Liver (tissue), 3 donors: Measurements from ENCODE around the gene SLC5A3.

ENCODE experiments used
- ATF3 ChIP-seq: IDR thresholded peaks from 2 replicates; pipeline ENCODE4 v1.6.1; 2016; ENCODE audit warnings: antibody characterized with exemption
- EGR1 ChIP-seq, 2 donors: IDR thresholded peaks; 2 replicates each; pipeline ENCODE4 v1.6.1; 2016 to 2018; ENCODE audit warnings: antibody characterized with exemption in 2 of 2, low read depth in 2 of 2
- FOXA1 ChIP-seq: IDR thresholded peaks from 2 replicates; pipeline ENCODE4 v1.6.1; 2016; ENCODE audit warnings: antibody characterized with exemption
- FOXA2 ChIP-seq: IDR thresholded peaks from 2 replicates; pipeline ENCODE4 v1.6.1; 2016; ENCODE audit warnings: antibody characterized with exemption
- GABPA ChIP-seq, 2 donors: IDR thresholded peaks in 1 of 2; conservative IDR thresholded peaks in 1 of 2; 2 replicates each; pipeline ENCODE4 v1.6.1; 2016; ENCODE audit warnings: antibody characterized with exemption in 2 of 2, mild to moderate bottlenecking in 1 of 2, moderate library complexity in 1 of 2
- HNF4A ChIP-seq, 2 donors: conservative IDR thresholded peaks; 2 replicates each; pipeline ENCODE4 v1.6.1; 2016; ENCODE audit warnings: antibody characterized with exemption in 2 of 2, mild to moderate bottlenecking in 2 of 2
- RAD21 ChIP-seq, 2 donors: IDR thresholded peaks; 2 replicates each; pipeline ENCODE4 v1.6.1; 2016; ENCODE audit warnings: antibody characterized with exemption in 2 of 2, mild to moderate bottlenecking in 2 of 2
- RXRA ChIP-seq, 2 donors: IDR thresholded peaks; 2 replicates each; pipeline ENCODE4 v1.6.1; 2017 to 2018; ENCODE audit warnings: antibody characterized with exemption in 2 of 2, mild to moderate bottlenecking in 1 of 2
- TAF1 ChIP-seq: conservative IDR thresholded peaks from 2 replicates; pipeline ENCODE4 v1.6.1; 2016; ENCODE audit warnings: antibody characterized with exemption, mild to moderate bottlenecking
- YY1 ChIP-seq: IDR thresholded peaks from 2 replicates; pipeline ENCODE4 v1.6.1; 2016; ENCODE audit warnings: antibody characterized with exemption, mild to moderate bottlenecking
- ZBTB33 ChIP-seq: IDR thresholded peaks from 2 replicates; pipeline ENCODE4 v1.6.1; 2016; ENCODE audit warnings: antibody characterized with exemption
- TF ChIP-seq, protein P1 (sequence below): fragments of 150-350 bp; IDR thresholded peaks from 2 replicates; pipeline ENCODE4 v1.5.1; 2017; ENCODE audit warnings: improper control_type of control experiment, low read depth, low read length; ENCODE audit not compliant: missing input control
- TF ChIP-seq, protein P2 (sequence below): IDR thresholded peaks from 2 replicates; pipeline ENCODE4 v1.6.1; 2016; ENCODE audit warnings: antibody characterized with exemption, mild to moderate bottlenecking
- TF ChIP-seq, protein P3 (sequence below): IDR thresholded peaks from 2 replicates; pipeline ENCODE4 v1.6.1; 2016; ENCODE audit warnings: antibody characterized with exemption
- donor health status: healthy.
- donor health status: healthy.

DNA sequence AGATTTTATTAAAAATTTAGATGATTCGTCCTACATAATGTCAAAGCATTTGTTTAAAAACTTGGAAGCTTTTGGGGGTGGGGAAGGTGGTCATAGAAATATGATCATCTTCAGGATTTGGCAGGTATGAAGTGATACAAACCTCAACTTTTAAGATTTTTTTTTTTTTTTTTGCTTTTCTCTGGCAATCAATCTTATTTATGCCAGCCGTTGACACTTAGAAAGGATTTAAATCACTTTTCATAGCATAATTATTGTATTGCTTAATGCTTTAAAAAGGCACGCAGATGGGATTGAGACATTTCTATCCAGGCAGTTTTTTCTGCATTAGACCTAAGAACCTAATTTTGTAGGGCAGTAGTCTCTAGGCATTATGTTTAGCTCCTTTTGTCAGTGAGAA lies 19.7 kb downstream of the SLC5A3 start:
- TF ChIP-seq YY1 = no peak
- TF ChIP-seq, protein P1, sequence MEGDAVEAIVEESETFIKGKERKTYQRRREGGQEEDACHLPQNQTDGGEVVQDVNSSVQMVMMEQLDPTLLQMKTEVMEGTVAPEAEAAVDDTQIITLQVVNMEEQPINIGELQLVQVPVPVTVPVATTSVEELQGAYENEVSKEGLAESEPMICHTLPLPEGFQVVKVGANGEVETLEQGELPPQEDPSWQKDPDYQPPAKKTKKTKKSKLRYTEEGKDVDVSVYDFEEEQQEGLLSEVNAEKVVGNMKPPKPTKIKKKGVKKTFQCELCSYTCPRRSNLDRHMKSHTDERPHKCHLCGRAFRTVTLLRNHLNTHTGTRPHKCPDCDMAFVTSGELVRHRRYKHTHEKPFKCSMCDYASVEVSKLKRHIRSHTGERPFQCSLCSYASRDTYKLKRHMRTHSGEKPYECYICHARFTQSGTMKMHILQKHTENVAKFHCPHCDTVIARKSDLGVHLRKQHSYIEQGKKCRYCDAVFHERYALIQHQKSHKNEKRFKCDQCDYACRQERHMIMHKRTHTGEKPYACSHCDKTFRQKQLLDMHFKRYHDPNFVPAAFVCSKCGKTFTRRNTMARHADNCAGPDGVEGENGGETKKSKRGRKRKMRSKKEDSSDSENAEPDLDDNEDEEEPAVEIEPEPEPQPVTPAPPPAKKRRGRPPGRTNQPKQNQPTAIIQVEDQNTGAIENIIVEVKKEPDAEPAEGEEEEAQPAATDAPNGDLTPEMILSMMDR = no peak
- no peak for TF ChIP-seq RAD21 (IDR thresholded peaks at IDR 0.05)
- no peak for TF ChIP-seq FOXA2
- TF ChIP-seq ZBTB33 = no peak
- TF ChIP-seq HNF4A (conservative IDR thresholded peaks at IDR 0.05) = no peak
- no peak for TF ChIP-seq FOXA1
- no peak for TF ChIP-seq RXRA (IDR thresholded peaks at IDR 0.05)
- TF ChIP-seq ATF3 = no peak
- TF ChIP-seq GABPA (IDR thresholded peaks at IDR 0.05 in 1 of 2, conservative IDR thresholded peaks at IDR 0.05 in 1 of 2) = no peak
- TF ChIP-seq, protein P2, sequence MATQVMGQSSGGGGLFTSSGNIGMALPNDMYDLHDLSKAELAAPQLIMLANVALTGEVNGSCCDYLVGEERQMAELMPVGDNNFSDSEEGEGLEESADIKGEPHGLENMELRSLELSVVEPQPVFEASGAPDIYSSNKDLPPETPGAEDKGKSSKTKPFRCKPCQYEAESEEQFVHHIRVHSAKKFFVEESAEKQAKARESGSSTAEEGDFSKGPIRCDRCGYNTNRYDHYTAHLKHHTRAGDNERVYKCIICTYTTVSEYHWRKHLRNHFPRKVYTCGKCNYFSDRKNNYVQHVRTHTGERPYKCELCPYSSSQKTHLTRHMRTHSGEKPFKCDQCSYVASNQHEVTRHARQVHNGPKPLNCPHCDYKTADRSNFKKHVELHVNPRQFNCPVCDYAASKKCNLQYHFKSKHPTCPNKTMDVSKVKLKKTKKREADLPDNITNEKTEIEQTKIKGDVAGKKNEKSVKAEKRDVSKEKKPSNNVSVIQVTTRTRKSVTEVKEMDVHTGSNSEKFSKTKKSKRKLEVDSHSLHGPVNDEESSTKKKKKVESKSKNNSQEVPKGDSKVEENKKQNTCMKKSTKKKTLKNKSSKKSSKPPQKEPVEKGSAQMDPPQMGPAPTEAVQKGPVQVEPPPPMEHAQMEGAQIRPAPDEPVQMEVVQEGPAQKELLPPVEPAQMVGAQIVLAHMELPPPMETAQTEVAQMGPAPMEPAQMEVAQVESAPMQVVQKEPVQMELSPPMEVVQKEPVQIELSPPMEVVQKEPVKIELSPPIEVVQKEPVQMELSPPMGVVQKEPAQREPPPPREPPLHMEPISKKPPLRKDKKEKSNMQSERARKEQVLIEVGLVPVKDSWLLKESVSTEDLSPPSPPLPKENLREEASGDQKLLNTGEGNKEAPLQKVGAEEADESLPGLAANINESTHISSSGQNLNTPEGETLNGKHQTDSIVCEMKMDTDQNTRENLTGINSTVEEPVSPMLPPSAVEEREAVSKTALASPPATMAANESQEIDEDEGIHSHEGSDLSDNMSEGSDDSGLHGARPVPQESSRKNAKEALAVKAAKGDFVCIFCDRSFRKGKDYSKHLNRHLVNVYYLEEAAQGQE = no peak
- TF ChIP-seq TAF1 = no peak
- TF ChIP-seq EGR1 (IDR thresholded peaks at IDR 0.05; ENCODE audit: low read depth in 2 of 2) = no peak
- TF ChIP-seq, protein P3, sequence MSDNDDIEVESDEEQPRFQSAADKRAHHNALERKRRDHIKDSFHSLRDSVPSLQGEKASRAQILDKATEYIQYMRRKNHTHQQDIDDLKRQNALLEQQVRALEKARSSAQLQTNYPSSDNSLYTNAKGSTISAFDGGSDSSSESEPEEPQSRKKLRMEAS = no peak
